Measurements from ENCODE around the gene AQP7. TPM values are rescaled to one million over a fixed set of nuclear protein-coding genes. Genes with fewer than 3 reads are reported as not detected.
A peak's percentile ranks its signal among the peaks of the same experiment; 100 is the strongest.

Gene AQP7
- total RNA-seq, 2 experiments from 2014 or later = 2.2 TPM; not detected in 1

- no peak overlapping the region for H3K27ac ChIP-seq (ENCODE audit: low read depth, low read length, poor library complexity, severe bottlenecking)
- no peaks in the 10 kb centered on the region for H3K79me2 ChIP-seq (ENCODE audit: insufficient read depth, low read depth, low read length)
- H2AFZ ChIP-seq (ENCODE audit: low read length) = no peak overlapping the region
- no peak overlapping the region for H3K4me3 ChIP-seq (ENCODE audit: low read depth, low read length, poor library complexity, severe bottlenecking)
- peaks cover 19% of the 10 kb centered on the region for H3K9me3 ChIP-seq (ENCODE audit: low read length)
- peaks cover 94% of the 10 kb centered on the region for H3K36me3 ChIP-seq (ENCODE audit: insufficient read depth, low read length)
- no peak for TF ChIP-seq CTCF (conservative IDR thresholded peaks at IDR 0.05; ENCODE audit: low read length)
- no peak for TF ChIP-seq EZH2phosphoT487 (IDR thresholded peaks at IDR 0.05; ENCODE audit: borderline replicate concordance, low read depth, low read length)
- no peak overlapping the region for H3K4me2 ChIP-seq (ENCODE audit: low read length)
- ChIA-PET POLR2A (interaction anchor here (1.0 to 1.1 kb wide), 2 partner anchors 39 to 64 kb away, joined by 3 read pairs; no protein-coding TSS in a partner anchor), CTCF (ENCODE audit: unreplicated experiment) (no interaction called here)
- no peak for DNase-seq (ENCODE audit: low spot score)
- no TSS peak for BruUV-seq (replicated peaks)
- H3K4me1 ChIP-seq (ENCODE audit: insufficient read depth, low read length, poor library complexity, severe bottlenecking) = no peaks in the 10 kb centered on the region
- H3K9me2 ChIP-seq (ENCODE audit: insufficient read depth, low read length) = no peaks in the 10 kb centered on the region
- no peaks in the 10 kb centered on the region for H4K20me1 ChIP-seq (ENCODE audit: insufficient read depth, low read length)
- intact Hi-C loops (cut with micrococcal nuclease; ENCODE audit: unreplicated experiment) = no loop called here
These were observed 58.2 kb downstream of the AQP7 start for GRCh38 chr9:33344145-33344544.

- no peak overlapping the region for H3K4me2 ChIP-seq (ENCODE audit: low read length)
- no peak overlapping the region for H3K4me3 ChIP-seq (ENCODE audit: low read depth, low read length, poor library complexity, severe bottlenecking)
- H3K4me1 ChIP-seq (ENCODE audit: insufficient read depth, low read length, poor library complexity, severe bottlenecking) = no peaks in the 10 kb centered on the region
- no TSS peak for BruUV-seq (replicated peaks)
- H3K9me2 ChIP-seq (ENCODE audit: insufficient read depth, low read length) = no peaks in the 10 kb centered on the region
- ChIA-PET POLR2A (no interaction called here), CTCF (ENCODE audit: unreplicated experiment) (interaction anchor here (0.6 kb wide), 1 partner anchor 365 kb away, joined by 6 read pairs; no protein-coding TSS in a partner anchor)
- no peaks in the 10 kb centered on the region for H3K79me2 ChIP-seq (ENCODE audit: insufficient read depth, low read depth, low read length)
- no peak overlapping the region for H3K27ac ChIP-seq (ENCODE audit: low read depth, low read length, poor library complexity, severe bottlenecking)
- TF ChIP-seq CTCF (conservative IDR thresholded peaks at IDR 0.05; ENCODE audit: low read length) (no peak), EZH2phosphoT487 (IDR thresholded peaks at IDR 0.05; ENCODE audit: borderline replicate concordance, low read depth, low read length) (no peak)
- no peaks in the 10 kb centered on the region for H4K20me1 ChIP-seq (ENCODE audit: insufficient read depth, low read length)
- peaks cover 94% of the 10 kb centered on the region for H3K36me3 ChIP-seq (ENCODE audit: insufficient read depth, low read length)
- DNase-seq (ENCODE audit: low spot score) = no peak
- intact Hi-C loops (cut with micrococcal nuclease; ENCODE audit: unreplicated experiment) = no loop called here
- no peak overlapping the region for H2AFZ ChIP-seq (ENCODE audit: low read length)
- H3K9me3 ChIP-seq (ENCODE audit: low read length) = peaks cover 35% of the 10 kb centered on the region
These were observed 61.2 kb downstream of the AQP7 start for GRCh38 chr9:33341182-33341581.

- Histone ChIP-seq H3K9me3 (ENCODE audit: low read length) (peaks cover 35% of the 10 kb centered on the region), H3K4me3 (ENCODE audit: low read depth, low read length, poor library complexity, severe bottlenecking) (no peak overlapping the region), H3K4me2 (ENCODE audit: low read length) (no peak overlapping the region), H3K36me3 (ENCODE audit: insufficient read depth, low read length) (peaks cover 93% of the 10 kb centered on the region), H3K79me2 (ENCODE audit: insufficient read depth, low read depth, low read length) (no peaks in the 10 kb centered on the region), H3K9me2 (ENCODE audit: insufficient read depth, low read length) (no peaks in the 10 kb centered on the region), H2AFZ (ENCODE audit: low read length) (no peak overlapping the region), H3K4me1 (ENCODE audit: insufficient read depth, low read length, poor library complexity, severe bottlenecking) (no peaks in the 10 kb centered on the region), H3K27ac (ENCODE audit: low read depth, low read length, poor library complexity, severe bottlenecking) (no peak overlapping the region), H4K20me1 (ENCODE audit: insufficient read depth, low read length) (no peaks in the 10 kb centered on the region)
- POLR2A ChIA-PET = no interaction called here
- peak; percentile 18 for DNase-seq (ENCODE audit: low spot score)
- intact Hi-C loops (cut with micrococcal nuclease; ENCODE audit: unreplicated experiment) = no loop called here
- TF ChIP-seq EZH2phosphoT487 (IDR thresholded peaks at IDR 0.05; ENCODE audit: borderline replicate concordance, low read depth, low read length) (no peak), CTCF (conservative IDR thresholded peaks at IDR 0.05; ENCODE audit: low read length) (no peak)
- CTCF ChIA-PET (ENCODE audit: unreplicated experiment) = no interaction called here
- BruUV-seq (replicated peaks) = no TSS peak
These were observed 62.2 kb downstream of the AQP7 start for GRCh38 chr9:33340186-33340585.

Small RNA genes lying within 50 kb of the gene (small RNA-seq; reads per million reads assigned to genes)
- gene AL356218.2 = not detected
- not detected for gene RF00019

Other genes starting within 250 kb of the AQP7 start
- gene B4GALT1, start 235.2 kb downstream of the AQP7 start, total RNA-seq (2014; rRNA removed; shearing (Covaris generic)) = 8.1 and 12.8 TPM in 2 replicates
- gene B4GALT1, start 235.2 kb downstream of the AQP7 start, total RNA-seq (2022) = 38.7 and 43.7 TPM in 2 replicates
- gene SPINK4, start 162.4 kb downstream of the AQP7 start, total RNA-seq (2014; rRNA removed; shearing (Covaris generic)) = 0.51 TPM in 1 of 2 replicates, not detected in the other
- gene SPINK4, start 162.4 kb downstream of the AQP7 start, total RNA-seq (2022) = not detected in 2 replicates
- gene BAG1, start 137.9 kb downstream of the AQP7 start, total RNA-seq (2014; rRNA removed; shearing (Covaris generic)) = 48.1 and 68.3 TPM in 2 replicates
- 69.6 and 86.0 TPM in 2 replicates for gene BAG1, start 137.9 kb downstream of the AQP7 start, total RNA-seq (2022)
- 31.2 and 39.7 TPM in 2 replicates for gene CHMP5, start 137.5 kb downstream of the AQP7 start, total RNA-seq (2014; rRNA removed; shearing (Covaris generic))
- 50.1 and 51.5 TPM in 2 replicates for gene CHMP5, start 137.5 kb downstream of the AQP7 start, total RNA-seq (2022)
- 32.3 and 35.8 TPM in 2 replicates for gene NFX1, start 112.1 kb downstream of the AQP7 start, total RNA-seq (2014; rRNA removed; shearing (Covaris generic))
- 53.9 and 58.3 TPM in 2 replicates for gene NFX1, start 112.1 kb downstream of the AQP7 start, total RNA-seq (2022)
- gene AQP3, start 45.0 kb upstream of the AQP7 start, total RNA-seq (2014; rRNA removed; shearing (Covaris generic)) = 16.0 TPM in 2 replicates
- gene AQP3, start 45.0 kb upstream of the AQP7 start, total RNA-seq (2022) = 28.5 and 30.6 TPM in 2 replicates
- 26.4 and 28.8 TPM in 2 replicates for gene NOL6, start 71.4 kb upstream of the AQP7 start, total RNA-seq (2014; rRNA removed; shearing (Covaris generic))
- 23.8 and 30.9 TPM in 2 replicates for gene NOL6, start 71.4 kb upstream of the AQP7 start, total RNA-seq (2022)
- not detected in 2 replicates for gene ANKRD18B, start 121.7 kb upstream of the AQP7 start, total RNA-seq (2014; rRNA removed; shearing (Covaris generic))
- gene ANKRD18B, start 121.7 kb upstream of the AQP7 start, total RNA-seq (2022) = not detected in 2 replicates